ENCODE data around the gene IFI27L2. TPM values are rescaled to one million over a fixed set of nuclear protein-coding genes. Genes with fewer than 3 reads are reported as not detected.

Gene IFI27L2
- total RNA-seq, 2 experiments from 2014 or later, result 52.6 to 102 TPM

DNA sequence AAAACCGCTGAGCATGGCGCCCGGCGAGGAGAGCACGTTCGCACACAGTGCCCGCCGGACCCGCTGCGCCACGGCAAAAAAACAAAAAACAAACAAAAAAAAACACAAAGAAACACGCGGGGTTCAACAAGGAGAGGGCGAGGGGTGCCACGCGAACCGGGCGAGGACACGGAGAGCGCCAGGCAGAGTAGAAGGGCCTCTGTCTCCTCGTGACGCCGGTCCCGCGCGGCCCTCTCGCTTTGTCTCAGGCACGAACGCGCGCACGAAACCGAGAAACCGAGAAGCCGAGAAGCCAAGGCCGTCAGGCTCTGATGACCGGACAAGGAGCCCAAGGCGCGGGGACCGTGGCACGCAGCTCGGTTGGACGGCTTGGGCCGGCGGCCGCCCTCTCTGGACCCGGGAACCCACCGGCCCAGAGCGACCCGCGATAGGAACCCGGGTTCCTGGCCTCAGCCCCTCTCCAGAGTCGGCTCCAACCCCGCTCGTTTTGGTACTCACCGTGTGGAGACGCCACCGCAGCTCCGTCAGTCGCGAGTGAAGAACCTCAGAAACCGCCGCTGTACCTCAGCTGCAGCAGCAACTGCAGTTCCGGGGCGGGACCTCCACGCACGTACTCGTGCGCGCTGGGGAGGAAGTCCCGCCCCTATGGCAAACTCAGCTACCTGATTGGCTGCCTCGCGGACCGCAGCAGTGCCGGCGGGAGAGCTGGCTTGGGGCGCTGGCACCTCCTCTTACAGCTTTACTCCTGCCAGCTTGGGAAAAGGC is 48.6 kb downstream of the IFI27L2 start, which contains the start of the genes DDX24 and IFI27L1:
TSS of gene DDX24 (minus strand) at position 582 of the 765 bp plus-strand sequence. CDS start 1,460 bp downstream, outside the sequence.
TSS of gene IFI27L1 (plus strand) at position 690 of the 765 bp plus-strand sequence. CDS start 15,628 bp downstream, outside the sequence.
- Histone ChIP-seq H3K79me2 (ENCODE audit: insufficient read depth, low read depth, low read length) (peaks cover 59% of the 10 kb centered on the region), H4K20me1 (ENCODE audit: insufficient read depth, low read length) (peaks cover 12% of the 10 kb centered on the region; the same call in 1 of the 2 replicates), H3K4me3 (ENCODE audit: low read depth, low read length, poor library complexity, severe bottlenecking) (peak within 1 kb of the TSS; percentile 91), H3K9me3 (ENCODE audit: low read length) (peaks cover 4% of the 10 kb centered on the region), H3K27ac (ENCODE audit: low read depth, low read length, poor library complexity, severe bottlenecking) (peak within 1 kb of the TSS; percentile 50), H2AFZ (ENCODE audit: low read length) (peak within 1 kb of the TSS; percentile 97), H3K4me1 (ENCODE audit: insufficient read depth, low read length, poor library complexity, severe bottlenecking) (peaks cover 38% of the 10 kb centered on the region), H3K9me2 (ENCODE audit: insufficient read depth, low read length) (peaks cover 5% of the 10 kb centered on the region; the same call in 1 of the 2 replicates), H3K36me3 (ENCODE audit: insufficient read depth, low read length) (peaks cover 37% of the 10 kb centered on the region), H3K4me2 (ENCODE audit: low read length) (peak within 1 kb of the TSS; percentile 98)
- CTCF ChIA-PET (ENCODE audit: unreplicated experiment), result interaction anchor here (1.0 to 1.6 kb wide), 4 partner anchors 12 to 53 kb away, joined by 3 to 6 read pairs (median 3); no protein-coding TSS in a partner anchor
- intact Hi-C loops (cut with micrococcal nuclease; ENCODE audit: unreplicated experiment), result loop anchor here (2.0 to 5.0 kb wide), 2 partner anchors 46 to 56 kb away; partner anchors contain the start of gene IFI27L2
- no peak for TF ChIP-seq EZH2phosphoT487 (IDR thresholded peaks at IDR 0.05; ENCODE audit: borderline replicate concordance, low read depth, low read length)
- TF ChIP-seq, protein P1, sequence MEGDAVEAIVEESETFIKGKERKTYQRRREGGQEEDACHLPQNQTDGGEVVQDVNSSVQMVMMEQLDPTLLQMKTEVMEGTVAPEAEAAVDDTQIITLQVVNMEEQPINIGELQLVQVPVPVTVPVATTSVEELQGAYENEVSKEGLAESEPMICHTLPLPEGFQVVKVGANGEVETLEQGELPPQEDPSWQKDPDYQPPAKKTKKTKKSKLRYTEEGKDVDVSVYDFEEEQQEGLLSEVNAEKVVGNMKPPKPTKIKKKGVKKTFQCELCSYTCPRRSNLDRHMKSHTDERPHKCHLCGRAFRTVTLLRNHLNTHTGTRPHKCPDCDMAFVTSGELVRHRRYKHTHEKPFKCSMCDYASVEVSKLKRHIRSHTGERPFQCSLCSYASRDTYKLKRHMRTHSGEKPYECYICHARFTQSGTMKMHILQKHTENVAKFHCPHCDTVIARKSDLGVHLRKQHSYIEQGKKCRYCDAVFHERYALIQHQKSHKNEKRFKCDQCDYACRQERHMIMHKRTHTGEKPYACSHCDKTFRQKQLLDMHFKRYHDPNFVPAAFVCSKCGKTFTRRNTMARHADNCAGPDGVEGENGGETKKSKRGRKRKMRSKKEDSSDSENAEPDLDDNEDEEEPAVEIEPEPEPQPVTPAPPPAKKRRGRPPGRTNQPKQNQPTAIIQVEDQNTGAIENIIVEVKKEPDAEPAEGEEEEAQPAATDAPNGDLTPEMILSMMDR (conservative IDR thresholded peaks at IDR 0.05; ENCODE audit: low read length), result no peak
- no TSS peak for BruUV-seq (replicated peaks)
- POLR2A ChIA-PET, result interaction anchor here (0.5 to 2.2 kb wide), 9 partner anchors 9 to 123 kb away, joined by 3 to 9 read pairs (median 4); partner anchors contain the start of gene IFI27L2
- peak; percentile 96 for DNase-seq (ENCODE audit: low spot score)

DNA sequence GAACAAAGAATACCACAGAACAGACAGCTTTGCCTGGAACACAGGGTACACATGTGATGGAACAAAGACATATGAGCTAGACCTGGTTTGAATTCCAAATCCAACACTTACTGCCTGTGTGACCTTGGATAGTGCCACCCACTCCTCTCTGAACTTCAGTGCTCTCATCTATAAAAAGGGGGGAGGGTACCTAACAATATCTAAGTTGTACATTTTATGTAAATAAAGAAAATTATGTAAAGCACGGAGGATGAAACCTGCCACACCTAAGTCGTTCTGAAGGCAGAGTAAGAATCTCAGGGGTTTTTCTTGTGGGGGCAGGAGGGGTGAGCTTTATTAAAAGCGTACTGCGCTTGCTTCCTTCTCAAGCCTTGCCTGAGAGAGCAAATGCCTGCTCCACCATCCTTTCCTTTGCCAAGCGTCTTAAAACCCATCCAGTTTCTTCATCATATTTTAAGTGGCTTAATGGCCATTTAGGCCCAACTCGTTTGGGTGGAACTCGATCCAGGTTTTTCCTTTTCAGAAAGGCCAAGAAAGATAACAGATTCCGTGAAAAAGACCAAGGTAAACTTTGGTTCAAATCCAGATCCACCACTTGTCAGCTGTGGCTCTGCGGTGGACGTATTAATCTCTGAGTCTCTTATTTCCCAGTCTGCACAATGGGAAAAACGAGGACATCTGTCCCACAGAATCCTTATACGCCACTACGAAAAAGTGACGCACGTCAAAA is 49.3 kb downstream of the IFI27L2 start:
- Histone ChIP-seq H2AFZ (ENCODE audit: low read length) (peak overlapping the region; percentile 97; the same call in 1 of the 2 replicates), H3K4me2 (ENCODE audit: low read length) (peak overlapping the region; percentile 79), H3K9me3 (ENCODE audit: low read length) (peaks cover 11% of the 10 kb centered on the region), H3K79me2 (ENCODE audit: insufficient read depth, low read depth, low read length) (peaks cover 67% of the 10 kb centered on the region), H3K9me2 (ENCODE audit: insufficient read depth, low read length) (peaks cover 5% of the 10 kb centered on the region; the same call in 1 of the 2 replicates), H3K4me1 (ENCODE audit: insufficient read depth, low read length, poor library complexity, severe bottlenecking) (peaks cover 38% of the 10 kb centered on the region), H3K27ac (ENCODE audit: low read depth, low read length, poor library complexity, severe bottlenecking) (peak overlapping the region; percentile 50), H3K36me3 (ENCODE audit: insufficient read depth, low read length) (peaks cover 44% of the 10 kb centered on the region), H3K4me3 (ENCODE audit: low read depth, low read length, poor library complexity, severe bottlenecking) (peak overlapping the region; percentile 91), H4K20me1 (ENCODE audit: insufficient read depth, low read length) (peaks cover 12% of the 10 kb centered on the region; the same call in 1 of the 2 replicates)
- no peak for DNase-seq (ENCODE audit: low spot score)
- TF ChIP-seq, protein P1 (conservative IDR thresholded peaks at IDR 0.05; ENCODE audit: low read length), result no peak
- no peak for TF ChIP-seq EZH2phosphoT487 (IDR thresholded peaks at IDR 0.05; ENCODE audit: borderline replicate concordance, low read depth, low read length)
- BruUV-seq (replicated peaks), result no TSS peak
- CTCF ChIA-PET (ENCODE audit: unreplicated experiment), result no interaction called here
- POLR2A ChIA-PET, result interaction anchor here (0.7 to 1.9 kb wide), 5 partner anchors 12 to 220 kb away, joined by 3 to 5 read pairs (median 4); no protein-coding TSS in a partner anchor
- intact Hi-C loops (cut with micrococcal nuclease; ENCODE audit: unreplicated experiment), result loop anchor here (2.0 to 5.0 kb wide), 2 partner anchors 47 to 57 kb away; partner anchors contain the start of gene IFI27L2
